HepG2 (cell line): ENCODE measurements around the gene HSPB6. TPM values are rescaled to one million over a fixed set of nuclear protein-coding genes. Genes with fewer than 3 reads are reported as not detected.

Experiments used
- ARHGAP35 ChIP-seq: sonication (generic); formaldehyde crosslinking; IDR thresholded peaks from 2 replicates; pipeline ENCODE4 v1.9.0; 2022; ENCODE audit warnings: mild to moderate bottlenecking, inconsistent platforms, moderate library complexity, missing genetic modification reagents, borderline replicate concordance
- ETV5 ChIP-seq: IDR thresholded peaks from 2 replicates; pipeline ENCODE4 v1.6.1; 2018; ENCODE audit warnings: missing biosample characterization, missing genetic modification reagents, inconsistent platforms, borderline replicate concordance
- HOXA5 ChIP-seq: sonication (generic); formaldehyde crosslinking; IDR thresholded peaks from 2 replicates; pipeline ENCODE4 v1.4.0; 2020; ENCODE audit warnings: missing genetic modification reagents
- MED1 ChIP-seq: sonication (generic); formaldehyde crosslinking; IDR thresholded peaks from 2 replicates; pipeline ENCODE4 v1.4.0; 2020; ENCODE audit warnings: missing genetic modification reagents
- RBFOX2 ChIP-seq: fragments of 200-400 bp; formaldehyde crosslinking; IDR thresholded peaks from 2 replicates; pipeline ENCODE4 v1.6.1; 2017; ENCODE audit warnings: low read depth, mild to moderate bottlenecking, low read length
- ZNF562 ChIP-seq: sonication (generic); formaldehyde crosslinking; IDR thresholded peaks from 2 replicates; pipeline ENCODE4 v1.8.0; 2022; ENCODE audit warnings: missing genetic modification reagents, borderline replicate concordance
- polyA plus RNA-seq, 8 experiments: library from polyadenylated mRNA; depleted of rRNA in 3 of 8; stranded (reverse) in 7 of 8; unstranded in 1 of 8; fragments of >200 nt; fragmentation: Illumina TruSeq in 4 of 8; extraction: Trizol in 4 of 8; gene quantifications; 2 replicates each; pipeline versions ENCODE4 v1.2.1 to v1.2.3, GENCODE V29; 2011 to 2016; ENCODE audit warnings: low read depth in 4 of 8, missing spikeins in 1 of 8, mixed read lengths in 1 of 8; ENCODE audit not compliant: insufficient read depth in 1 of 8
- total RNA-seq, 5 experiments: library from RNA; depleted of rRNA; stranded (reverse); fragments of >200 nt; fragmentation: Illumina TruSeq; extraction: Trizol; gene quantifications; 2 replicates each; pipeline ENCODE4 v1.2.3, GENCODE V29; 2016; ENCODE audit warnings: low read depth in 1 of 5
- TF ChIP-seq, protein P1 (sequence below): sonication (generic); formaldehyde crosslinking; IDR thresholded peaks from 2 replicates; pipeline ENCODE4 v1.5.1; 2020; ENCODE audit warnings: missing genetic modification reagents, mild to moderate bottlenecking, borderline replicate concordance
- TF ChIP-seq, protein P2 (sequence below): sonication (generic); formaldehyde crosslinking; IDR thresholded peaks from 2 replicates; pipeline ENCODE4 v1.5.0; 2020; ENCODE audit warnings: mild to moderate bottlenecking, missing genetic modification reagents, borderline replicate concordance
- TF ChIP-seq, protein P3 (sequence below): sonication (generic); formaldehyde crosslinking; IDR thresholded peaks from 2 replicates; pipeline ENCODE4 v1.4.0; 2020; ENCODE audit warnings: missing genetic modification reagents
- TF ChIP-seq, protein P4 (sequence below): sonication (generic); formaldehyde crosslinking; IDR thresholded peaks from 2 replicates; pipeline ENCODE4 v1.5.1; 2020; ENCODE audit warnings: missing genetic modification reagents, mild to moderate bottlenecking, borderline replicate concordance
- TF ChIP-seq, protein P5 (sequence below): sonication (generic); formaldehyde crosslinking; IDR thresholded peaks from 2 replicates; pipeline ENCODE4 v1.5.1; 2020; ENCODE audit warnings: missing genetic modification reagents, mild to moderate bottlenecking, borderline replicate concordance

The HSPB6 gene
- total and polyA plus RNA-seq, 2 of the 13 experiments (the other 11 are each of a cell fraction or from before 2014, with no cell fraction given), result 0.18 TPM; not detected in 1

DNA sequence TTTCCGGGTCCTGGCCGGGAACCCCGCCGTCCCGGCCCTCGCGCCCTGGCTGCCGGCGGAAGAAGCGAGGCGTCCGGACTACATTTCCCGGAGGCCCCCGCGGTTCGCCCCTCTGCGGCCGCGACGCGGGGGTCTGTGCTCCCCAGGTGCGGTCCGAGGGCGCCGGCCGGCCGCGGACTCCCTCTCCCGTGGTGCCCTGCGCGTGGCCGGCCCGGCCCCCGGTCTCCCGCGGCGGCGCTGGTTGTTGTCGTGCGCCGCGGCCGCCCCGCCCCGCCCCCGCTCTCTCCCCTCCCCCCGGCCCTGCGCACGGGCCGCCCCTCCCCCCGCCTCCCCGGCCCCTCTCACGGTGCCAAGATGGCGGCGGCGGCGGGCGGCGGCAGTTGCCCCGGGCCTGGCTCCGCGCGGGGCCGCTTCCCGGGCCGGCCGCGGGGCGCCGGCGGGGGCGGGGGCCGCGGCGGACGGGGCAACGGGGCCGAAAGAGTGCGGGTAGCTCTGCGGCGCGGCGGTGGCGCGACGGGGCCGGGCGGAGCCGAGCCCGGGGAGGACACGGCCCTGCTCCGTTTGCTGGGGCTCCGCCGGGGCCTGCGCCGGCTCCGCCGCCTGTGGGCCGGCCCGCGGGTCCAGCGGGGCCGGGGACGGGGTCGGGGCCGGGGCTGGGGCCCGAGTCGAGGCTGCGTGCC, 39.0 kb downstream of the HSPB6 start, which contains the start of gene KMT2B (continued):
- TF ChIP-seq ETV5 (CRISPR knock-in tag) (peak; percentile 67), MED1 (0 out of 2 replicates have a peak, but pooled peaks have one; percentile 18), ZNF562 (CRISPR knock-in tag) (no peak), ARHGAP35 (CRISPR knock-in tag) (no peak), RBFOX2 (peak; percentile 2), HOXA5 (CRISPR knock-in tag) (no peak)
- TF ChIP-seq, protein P1, sequence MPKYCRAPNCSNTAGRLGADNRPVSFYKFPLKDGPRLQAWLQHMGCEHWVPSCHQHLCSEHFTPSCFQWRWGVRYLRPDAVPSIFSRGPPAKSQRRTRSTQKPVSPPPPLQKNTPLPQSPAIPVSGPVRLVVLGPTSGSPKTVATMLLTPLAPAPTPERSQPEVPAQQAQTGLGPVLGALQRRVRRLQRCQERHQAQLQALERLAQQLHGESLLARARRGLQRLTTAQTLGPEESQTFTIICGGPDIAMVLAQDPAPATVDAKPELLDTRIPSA (CRISPR knock-in tag), result no peak
- TF ChIP-seq, protein P2, sequence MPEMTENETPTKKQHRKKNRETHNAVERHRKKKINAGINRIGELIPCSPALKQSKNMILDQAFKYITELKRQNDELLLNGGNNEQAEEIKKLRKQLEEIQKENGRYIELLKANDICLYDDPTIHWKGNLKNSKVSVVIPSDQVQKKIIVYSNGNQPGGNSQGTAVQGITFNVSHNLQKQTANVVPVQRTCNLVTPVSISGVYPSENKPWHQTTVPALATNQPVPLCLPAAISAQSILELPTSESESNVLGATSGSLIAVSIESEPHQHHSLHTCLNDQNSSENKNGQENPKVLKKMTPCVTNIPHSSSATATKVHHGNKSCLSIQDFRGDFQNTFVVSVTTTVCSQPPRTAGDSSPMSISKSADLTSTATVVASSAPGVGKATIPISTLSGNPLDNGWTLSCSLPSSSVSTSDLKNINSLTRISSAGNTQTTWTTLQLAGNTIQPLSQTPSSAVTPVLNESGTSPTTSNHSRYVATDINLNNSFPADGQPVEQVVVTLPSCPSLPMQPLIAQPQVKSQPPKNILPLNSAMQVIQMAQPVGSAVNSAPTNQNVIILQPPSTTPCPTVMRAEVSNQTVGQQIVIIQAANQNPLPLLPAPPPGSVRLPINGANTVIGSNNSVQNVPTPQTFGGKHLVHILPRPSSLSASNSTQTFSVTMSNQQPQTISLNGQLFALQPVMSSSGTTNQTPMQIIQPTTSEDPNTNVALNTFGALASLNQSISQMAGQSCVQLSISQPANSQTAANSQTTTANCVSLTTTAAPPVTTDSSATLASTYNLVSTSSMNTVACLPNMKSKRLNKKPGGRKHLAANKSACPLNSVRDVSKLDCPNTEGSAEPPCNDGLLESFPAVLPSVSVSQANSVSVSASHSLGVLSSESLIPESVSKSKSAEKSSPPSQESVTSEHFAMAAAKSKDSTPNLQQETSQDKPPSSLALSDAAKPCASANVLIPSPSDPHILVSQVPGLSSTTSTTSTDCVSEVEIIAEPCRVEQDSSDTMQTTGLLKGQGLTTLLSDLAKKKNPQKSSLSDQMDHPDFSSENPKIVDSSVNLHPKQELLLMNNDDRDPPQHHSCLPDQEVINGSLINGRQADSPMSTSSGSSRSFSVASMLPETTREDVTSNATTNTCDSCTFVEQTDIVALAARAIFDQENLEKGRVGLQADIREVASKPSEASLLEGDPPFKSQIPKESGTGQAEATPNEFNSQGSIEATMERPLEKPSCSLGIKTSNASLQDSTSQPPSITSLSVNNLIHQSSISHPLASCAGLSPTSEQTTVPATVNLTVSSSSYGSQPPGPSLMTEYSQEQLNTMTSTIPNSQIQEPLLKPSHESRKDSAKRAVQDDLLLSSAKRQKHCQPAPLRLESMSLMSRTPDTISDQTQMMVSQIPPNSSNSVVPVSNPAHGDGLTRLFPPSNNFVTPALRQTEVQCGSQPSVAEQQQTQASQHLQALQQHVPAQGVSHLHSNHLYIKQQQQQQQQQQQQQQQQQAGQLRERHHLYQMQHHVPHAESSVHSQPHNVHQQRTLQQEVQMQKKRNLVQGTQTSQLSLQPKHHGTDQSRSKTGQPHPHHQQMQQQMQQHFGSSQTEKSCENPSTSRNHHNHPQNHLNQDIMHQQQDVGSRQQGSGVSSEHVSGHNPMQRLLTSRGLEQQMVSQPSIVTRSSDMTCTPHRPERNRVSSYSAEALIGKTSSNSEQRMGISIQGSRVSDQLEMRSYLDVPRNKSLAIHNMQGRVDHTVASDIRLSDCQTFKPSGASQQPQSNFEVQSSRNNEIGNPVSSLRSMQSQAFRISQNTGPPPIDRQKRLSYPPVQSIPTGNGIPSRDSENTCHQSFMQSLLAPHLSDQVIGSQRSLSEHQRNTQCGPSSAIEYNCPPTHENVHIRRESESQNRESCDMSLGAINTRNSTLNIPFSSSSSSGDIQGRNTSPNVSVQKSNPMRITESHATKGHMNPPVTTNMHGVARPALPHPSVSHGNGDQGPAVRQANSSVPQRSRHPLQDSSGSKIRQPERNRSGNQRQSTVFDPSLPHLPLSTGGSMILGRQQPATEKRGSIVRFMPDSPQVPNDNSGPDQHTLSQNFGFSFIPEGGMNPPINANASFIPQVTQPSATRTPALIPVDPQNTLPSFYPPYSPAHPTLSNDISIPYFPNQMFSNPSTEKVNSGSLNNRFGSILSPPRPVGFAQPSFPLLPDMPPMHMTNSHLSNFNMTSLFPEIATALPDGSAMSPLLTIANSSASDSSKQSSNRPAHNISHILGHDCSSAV (CRISPR knock-in tag), result no peak
- TF ChIP-seq, protein P3, sequence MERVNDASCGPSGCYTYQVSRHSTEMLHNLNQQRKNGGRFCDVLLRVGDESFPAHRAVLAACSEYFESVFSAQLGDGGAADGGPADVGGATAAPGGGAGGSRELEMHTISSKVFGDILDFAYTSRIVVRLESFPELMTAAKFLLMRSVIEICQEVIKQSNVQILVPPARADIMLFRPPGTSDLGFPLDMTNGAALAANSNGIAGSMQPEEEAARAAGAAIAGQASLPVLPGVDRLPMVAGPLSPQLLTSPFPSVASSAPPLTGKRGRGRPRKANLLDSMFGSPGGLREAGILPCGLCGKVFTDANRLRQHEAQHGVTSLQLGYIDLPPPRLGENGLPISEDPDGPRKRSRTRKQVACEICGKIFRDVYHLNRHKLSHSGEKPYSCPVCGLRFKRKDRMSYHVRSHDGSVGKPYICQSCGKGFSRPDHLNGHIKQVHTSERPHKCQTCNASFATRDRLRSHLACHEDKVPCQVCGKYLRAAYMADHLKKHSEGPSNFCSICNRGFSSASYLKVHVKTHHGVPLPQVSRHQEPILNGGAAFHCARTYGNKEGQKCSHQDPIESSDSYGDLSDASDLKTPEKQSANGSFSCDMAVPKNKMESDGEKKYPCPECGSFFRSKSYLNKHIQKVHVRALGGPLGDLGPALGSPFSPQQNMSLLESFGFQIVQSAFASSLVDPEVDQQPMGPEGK (CRISPR knock-in tag), result peak; percentile 74
- TF ChIP-seq, protein P4, sequence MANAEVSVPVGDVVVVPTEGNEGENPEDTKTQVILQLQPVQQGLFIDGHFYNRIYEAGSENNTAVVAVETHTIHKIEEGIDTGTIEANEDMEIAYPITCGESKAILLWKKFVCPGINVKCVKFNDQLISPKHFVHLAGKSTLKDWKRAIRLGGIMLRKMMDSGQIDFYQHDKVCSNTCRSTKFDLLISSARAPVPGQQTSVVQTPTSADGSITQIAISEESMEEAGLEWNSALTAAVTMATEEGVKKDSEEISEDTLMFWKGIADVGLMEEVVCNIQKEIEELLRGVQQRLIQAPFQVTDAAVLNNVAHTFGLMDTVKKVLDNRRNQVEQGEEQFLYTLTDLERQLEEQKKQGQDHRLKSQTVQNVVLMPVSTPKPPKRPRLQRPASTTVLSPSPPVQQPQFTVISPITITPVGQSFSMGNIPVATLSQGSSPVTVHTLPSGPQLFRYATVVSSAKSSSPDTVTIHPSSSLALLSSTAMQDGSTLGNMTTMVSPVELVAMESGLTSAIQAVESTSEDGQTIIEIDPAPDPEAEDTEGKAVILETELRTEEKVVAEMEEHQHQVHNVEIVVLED (CRISPR knock-in tag), result peak; percentile 26
- TF ChIP-seq, protein P5, sequence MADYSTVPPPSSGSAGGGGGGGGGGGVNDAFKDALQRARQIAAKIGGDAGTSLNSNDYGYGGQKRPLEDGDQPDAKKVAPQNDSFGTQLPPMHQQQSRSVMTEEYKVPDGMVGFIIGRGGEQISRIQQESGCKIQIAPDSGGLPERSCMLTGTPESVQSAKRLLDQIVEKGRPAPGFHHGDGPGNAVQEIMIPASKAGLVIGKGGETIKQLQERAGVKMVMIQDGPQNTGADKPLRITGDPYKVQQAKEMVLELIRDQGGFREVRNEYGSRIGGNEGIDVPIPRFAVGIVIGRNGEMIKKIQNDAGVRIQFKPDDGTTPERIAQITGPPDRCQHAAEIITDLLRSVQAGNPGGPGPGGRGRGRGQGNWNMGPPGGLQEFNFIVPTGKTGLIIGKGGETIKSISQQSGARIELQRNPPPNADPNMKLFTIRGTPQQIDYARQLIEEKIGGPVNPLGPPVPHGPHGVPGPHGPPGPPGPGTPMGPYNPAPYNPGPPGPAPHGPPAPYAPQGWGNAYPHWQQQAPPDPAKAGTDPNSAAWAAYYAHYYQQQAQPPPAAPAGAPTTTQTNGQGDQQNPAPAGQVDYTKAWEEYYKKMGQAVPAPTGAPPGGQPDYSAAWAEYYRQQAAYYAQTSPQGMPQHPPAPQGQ (CRISPR knock-in tag), result no peak
